Measurements from ENCODE around the gene SELENBP1. TPM values are rescaled to one million over a fixed set of nuclear protein-coding genes. Genes with fewer than 3 reads are reported as not detected.
"Not testable (repeated sequence)": the region's sequence is repeated elsewhere in the genome, so short reads cannot be mapped to it uniquely, and the experiment has no call there.

The SELENBP1 gene
- total RNA-seq (2014; rRNA removed; shearing (Covaris generic)) = 0.27 TPM in 1 of 2 replicates, not detected in the other

DNA sequence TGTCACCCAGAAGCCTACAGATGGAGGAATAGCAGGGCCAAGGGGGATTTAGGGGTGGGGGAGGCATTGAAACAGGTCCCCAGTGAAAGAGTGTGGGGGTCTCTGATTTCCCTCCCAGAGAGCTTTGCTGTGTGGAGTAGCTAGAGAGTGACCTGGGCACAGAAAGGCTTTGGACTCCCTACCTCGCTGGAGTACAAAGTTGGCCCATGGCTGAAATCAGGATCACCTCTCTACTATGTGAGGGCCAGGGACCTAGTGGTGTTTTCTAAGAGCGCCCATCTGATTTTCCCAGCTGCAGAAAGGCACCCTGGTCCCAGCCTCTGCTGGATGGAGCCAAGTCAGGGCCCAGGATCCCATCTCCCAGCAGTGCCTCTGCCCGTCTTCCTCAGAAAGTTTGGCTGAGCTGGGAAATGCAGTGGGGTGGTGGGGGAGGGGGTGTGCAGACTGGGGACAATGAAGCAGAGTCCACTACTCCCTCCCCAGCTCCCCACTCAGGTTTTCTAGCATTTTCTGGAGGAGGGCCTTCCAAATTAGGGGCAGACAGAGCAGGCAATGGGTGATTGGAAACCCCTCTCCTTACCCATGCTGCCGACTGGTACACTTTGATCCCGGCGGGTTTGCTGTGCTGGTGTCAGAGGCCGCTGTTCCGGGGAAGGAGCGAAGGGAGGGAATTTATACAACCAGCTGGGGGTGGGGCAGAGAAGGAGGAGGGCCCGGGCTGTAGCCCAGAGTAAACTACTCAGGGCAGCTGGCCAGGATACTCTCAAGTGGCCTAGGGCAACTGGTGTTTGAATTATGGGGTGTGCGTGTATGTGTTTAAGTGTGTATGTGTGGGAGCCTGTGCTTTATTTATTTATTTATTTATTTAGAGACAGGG, at the start of gene SELENBP1:
TSS of gene SELENBP1 (minus strand) at position 648 of the 877 bp plus-strand sequence. CDS start at position 584, 64 bp downstream.
- peak; percentile 11 for DNase-seq (ENCODE audit: low spot score)
- in situ Hi-C loops (cut with HindIII; ENCODE audit: low sequenced_read_pairs) = no loop called here

DNA sequence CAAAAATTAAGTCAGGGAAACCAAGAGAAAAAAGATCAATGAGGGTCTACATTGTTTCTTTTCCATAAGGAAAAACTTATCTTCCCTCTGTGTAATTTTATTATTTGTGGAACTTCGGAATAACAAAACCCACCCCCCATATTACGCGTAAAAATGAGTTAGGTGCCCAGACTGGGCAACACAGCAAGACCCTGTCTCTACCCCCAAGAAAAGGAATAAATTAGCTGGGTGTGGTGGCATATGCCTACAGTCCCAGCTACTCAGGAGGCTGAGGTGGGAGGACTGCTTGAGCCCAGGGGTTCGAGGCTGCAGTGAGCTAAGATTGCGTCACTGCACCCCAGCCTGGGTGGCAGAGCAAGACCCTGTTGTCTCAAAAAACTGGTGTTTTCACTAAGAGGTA, 47.3 kb upstream of the SELENBP1 start:
- DNase-seq (ENCODE audit: low spot score) = no peak
- in situ Hi-C loops (cut with HindIII; ENCODE audit: low sequenced_read_pairs) = no loop called here

GRCh38 chr1:151418081-151418480, 45.6 kb upstream of the SELENBP1 start:
- in situ Hi-C loops (cut with HindIII; ENCODE audit: low sequenced_read_pairs) = no loop called here
- no peak for DNase-seq (ENCODE audit: low spot score)

GRCh38 chr1:151416231-151416630, 43.7 kb upstream of the SELENBP1 start:
- DNase-seq (ENCODE audit: low spot score) = no peak
- in situ Hi-C loops (cut with HindIII; ENCODE audit: low sequenced_read_pairs) = no loop called here

GRCh38 chr1:151411884-151412283, 39.4 kb upstream of the SELENBP1 start:
- in situ Hi-C loops (cut with HindIII; ENCODE audit: low sequenced_read_pairs) = no loop called here
- DNase-seq (ENCODE audit: low spot score) = no peak

DNA sequence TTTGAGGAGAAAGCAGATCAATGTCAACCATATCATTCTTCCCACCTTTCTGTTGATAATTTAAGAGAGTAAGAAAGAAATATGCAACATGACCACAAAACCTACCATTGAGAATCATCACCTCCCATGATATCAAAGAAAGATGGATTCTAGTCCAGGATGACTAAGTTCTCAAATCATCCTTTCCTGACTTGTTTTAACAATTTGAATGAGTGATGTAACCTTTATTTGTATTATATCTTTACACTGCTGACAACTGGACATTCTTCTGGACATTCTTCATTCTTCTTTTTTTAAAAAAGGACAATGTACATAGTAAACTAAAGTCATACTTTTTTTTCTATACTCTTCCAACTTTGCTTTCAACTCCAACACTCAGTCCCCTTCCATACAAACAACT, 36.4 kb upstream of the SELENBP1 start:
- no peak for DNase-seq (ENCODE audit: low spot score)
- in situ Hi-C loops (cut with HindIII; ENCODE audit: low sequenced_read_pairs) = no loop called here

DNA sequence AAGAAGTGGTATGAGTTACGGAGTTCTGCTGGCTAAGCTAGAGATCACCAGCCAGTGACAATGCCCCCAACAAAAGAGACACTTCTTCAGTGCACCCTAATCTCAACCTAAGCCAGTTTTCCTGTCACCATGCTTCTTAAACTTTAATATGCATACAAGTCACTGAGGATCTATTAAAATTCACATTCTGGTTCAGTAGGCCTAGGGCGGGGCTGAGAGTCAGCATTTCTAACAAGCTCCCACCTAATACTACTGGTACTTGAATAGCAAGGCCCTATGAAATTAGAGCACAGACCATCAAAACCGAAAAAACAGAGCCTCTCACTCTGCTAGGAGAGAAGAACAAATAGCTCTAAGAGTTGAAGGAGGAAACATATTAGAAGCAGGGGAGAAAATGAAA, 34.8 kb upstream of the SELENBP1 start:
- no peak for DNase-seq (ENCODE audit: low spot score)
- in situ Hi-C loops (cut with HindIII; ENCODE audit: low sequenced_read_pairs) = no loop called here

DNA sequence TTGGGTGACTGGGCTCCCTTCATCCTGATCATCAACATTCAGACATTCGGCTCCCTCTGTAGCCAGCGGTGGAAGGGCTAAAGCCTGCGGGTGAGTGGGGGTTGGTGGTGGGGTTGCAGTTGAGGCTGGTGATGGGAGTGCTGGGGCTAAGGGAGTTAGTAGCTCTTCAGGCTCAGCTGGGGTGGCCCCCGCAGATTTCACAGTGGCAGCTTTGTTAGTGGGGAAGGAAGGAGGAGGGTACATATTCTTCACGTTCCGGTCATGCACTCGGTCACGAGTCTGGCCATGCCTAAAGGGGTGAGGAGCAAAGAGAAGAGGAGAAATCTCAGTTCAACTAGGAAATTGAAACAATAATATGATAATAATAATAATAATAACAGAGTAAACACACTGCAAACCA, 33.7 kb upstream of the SELENBP1 start:
- in situ Hi-C loops (cut with HindIII; ENCODE audit: low sequenced_read_pairs) = no loop called here
- no peak for DNase-seq (ENCODE audit: low spot score)

DNA sequence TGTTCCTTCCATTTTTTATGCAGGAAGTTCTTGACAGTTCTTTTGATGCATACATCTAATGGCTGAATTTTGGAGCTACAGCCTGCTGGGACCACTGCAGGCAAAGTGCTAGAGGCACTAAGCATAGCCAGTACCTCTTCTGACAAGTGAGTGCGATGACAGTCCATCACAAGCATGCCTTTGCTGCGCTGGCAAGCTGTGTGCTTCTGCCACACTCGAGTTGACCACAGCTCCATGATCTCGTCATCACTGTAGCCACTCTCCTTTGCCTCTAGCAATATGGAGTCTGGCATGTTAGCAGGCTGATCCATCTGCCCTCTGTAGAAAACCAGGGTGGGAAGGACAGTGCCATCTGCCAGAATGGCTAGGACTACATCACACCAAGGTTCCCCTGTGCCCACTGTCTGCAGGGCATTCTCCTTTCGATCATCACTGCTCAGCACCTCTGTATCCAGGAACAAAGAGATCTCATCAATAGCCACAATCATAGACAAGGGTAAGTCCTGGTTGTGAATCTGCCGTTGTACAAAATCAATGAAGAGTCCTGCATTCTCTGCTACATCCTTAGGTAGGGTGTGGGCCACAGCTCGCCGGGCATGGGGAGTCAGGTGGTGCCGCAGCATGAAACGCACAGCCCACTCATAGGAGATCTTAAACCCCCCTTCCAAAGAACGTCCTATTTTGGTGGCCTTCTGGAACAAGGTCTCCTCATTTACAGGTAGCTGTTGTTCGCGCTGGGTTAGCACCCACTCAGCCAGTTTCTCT, 32.9 kb upstream of the SELENBP1 start:
- no peak for DNase-seq (ENCODE audit: low spot score)
- in situ Hi-C loops (cut with HindIII; ENCODE audit: low sequenced_read_pairs) = no loop called here

DNA sequence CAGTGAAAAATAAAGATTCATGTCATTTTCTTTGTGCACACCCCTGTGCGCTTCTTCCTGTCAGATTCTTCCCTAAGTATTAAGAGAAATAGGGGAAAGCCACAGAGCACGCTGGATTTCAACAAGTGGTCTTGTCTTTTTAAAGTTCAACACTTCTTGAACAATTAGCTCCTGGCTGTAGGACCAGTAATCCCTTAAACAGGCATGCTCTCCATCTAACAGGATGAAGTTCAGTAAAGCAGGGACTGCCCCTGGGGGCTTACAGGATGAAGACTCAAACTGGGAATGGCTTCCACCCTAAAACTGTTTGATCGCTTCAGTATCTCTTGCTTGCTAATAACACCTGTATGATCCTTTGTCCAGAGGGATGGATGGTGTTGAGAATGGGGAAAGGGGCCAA, 31.1 kb upstream of the SELENBP1 start:
- no peak for DNase-seq (ENCODE audit: low spot score)
- in situ Hi-C loops (cut with HindIII; ENCODE audit: low sequenced_read_pairs) = no loop called here

GRCh38 chr1:151402764-151403163, 30.3 kb upstream of the SELENBP1 start:
- no peak for DNase-seq (ENCODE audit: low spot score)
- in situ Hi-C loops (cut with HindIII; ENCODE audit: low sequenced_read_pairs) = no loop called here

DNA sequence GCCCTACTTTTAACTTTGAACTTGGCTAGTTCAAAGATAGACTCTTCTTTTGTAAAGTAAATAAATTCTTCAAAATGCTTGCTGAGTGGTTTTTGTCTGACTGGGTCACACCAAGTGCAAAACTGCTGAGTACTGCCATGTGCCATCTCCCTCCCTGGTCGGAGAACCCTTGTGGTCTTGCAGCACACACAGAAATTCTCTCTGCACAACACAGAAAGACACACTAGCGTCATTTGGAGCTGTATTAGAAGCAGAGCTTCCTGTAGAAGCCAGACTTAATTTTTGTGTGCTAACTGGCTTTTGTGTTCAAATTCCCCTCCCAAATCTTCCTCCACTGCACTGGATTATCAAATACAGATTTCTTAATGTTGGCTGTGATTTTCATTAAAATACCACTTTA, 29.4 kb upstream of the SELENBP1 start:
- no peak for DNase-seq (ENCODE audit: low spot score)
- in situ Hi-C loops (cut with HindIII; ENCODE audit: low sequenced_read_pairs) = no loop called here

GRCh38 chr1:151401125-151401788, 28.8 kb upstream of the SELENBP1 start:
- no peak for DNase-seq (ENCODE audit: low spot score)
- in situ Hi-C loops (cut with HindIII; ENCODE audit: low sequenced_read_pairs) = no loop called here

DNA sequence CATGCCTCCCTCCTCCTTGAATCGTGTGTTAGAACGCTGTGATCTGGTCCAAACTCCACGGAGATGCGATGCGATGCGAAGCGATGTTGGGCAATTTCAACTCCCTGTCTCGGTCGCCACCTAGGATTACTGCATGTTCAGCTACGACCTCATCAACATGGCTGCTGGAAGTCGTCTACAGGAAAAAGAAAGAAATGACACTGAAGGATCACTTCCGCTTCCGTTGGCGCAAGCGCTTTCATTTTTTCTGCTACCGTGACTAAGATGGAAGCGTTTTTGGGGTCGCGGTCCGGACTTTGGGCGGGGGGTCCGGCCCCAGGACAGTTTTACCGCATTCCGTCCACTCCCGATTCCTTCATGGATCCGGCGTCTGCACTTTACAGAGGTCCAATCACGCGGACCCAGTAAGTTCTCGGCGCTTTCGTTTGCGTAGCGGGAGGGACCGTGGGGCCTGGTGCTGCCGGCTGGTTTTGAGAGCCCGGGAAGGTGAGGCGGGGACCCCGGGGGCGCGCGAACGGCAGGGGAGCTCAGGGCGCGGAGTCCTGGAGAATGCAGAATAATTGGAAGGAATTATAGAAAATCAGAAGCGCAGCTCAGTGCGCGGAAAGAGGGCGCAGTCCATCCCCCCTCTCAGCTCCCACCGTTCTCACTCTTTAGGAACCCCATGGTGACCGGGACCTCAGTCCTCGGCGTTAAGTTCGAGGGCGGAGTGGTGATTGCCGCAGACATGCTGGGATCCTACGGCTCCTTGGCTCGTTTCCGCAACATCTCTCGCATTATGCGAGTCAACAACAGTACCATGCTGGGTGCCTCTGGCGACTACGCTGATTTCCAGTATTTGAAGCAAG, 27.0 kb upstream of the SELENBP1 start, which contains the start of gene PSMB4:
TSS of gene PSMB4 (plus strand) at position 250 of the 848 bp plus-strand sequence. CDS start at position 265, 15 bp downstream.
- peak; percentile 97 for DNase-seq (ENCODE audit: low spot score)
- in situ Hi-C loops (cut with HindIII; ENCODE audit: low sequenced_read_pairs) = no loop called here

GRCh38 chr1:151396265-151396664, 23.8 kb upstream of the SELENBP1 start:
- DNase-seq (ENCODE audit: low spot score); in situ Hi-C loops (cut with HindIII; ENCODE audit: low sequenced_read_pairs): not testable (repeated sequence)

- DNase-seq (ENCODE audit: low spot score) = no peak
- in situ Hi-C loops (cut with HindIII; ENCODE audit: low sequenced_read_pairs) = no loop called here
Measured at GRCh38 chr1:151393583-151393982, 21.1 kb upstream of the SELENBP1 start.

DNA sequence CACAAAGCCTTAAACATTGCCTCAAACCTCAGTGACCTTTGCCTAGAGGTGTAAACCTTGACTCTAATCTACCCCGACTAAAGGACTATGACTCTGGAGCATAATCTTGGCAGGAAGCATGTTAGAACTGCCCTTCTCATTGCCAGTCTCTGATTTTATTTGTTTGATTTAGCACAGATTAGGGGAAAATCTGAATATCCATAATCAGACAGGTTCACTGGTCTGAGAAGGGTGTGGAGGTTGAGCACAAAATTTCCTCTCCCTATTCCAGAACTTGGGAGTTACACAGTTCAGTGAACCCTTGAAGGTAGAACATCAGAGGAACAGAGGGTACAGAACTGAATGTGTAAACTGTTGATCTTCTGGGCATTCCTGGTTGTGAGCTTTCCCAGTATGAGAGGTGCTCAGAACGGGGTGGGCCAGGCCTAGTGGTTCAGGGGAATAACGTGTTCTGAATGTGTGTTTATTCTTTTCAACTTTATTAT, 18.6 kb upstream of the SELENBP1 start:
- in situ Hi-C loops (cut with HindIII; ENCODE audit: low sequenced_read_pairs) = no loop called here
- no peak for DNase-seq (ENCODE audit: low spot score)

DNA sequence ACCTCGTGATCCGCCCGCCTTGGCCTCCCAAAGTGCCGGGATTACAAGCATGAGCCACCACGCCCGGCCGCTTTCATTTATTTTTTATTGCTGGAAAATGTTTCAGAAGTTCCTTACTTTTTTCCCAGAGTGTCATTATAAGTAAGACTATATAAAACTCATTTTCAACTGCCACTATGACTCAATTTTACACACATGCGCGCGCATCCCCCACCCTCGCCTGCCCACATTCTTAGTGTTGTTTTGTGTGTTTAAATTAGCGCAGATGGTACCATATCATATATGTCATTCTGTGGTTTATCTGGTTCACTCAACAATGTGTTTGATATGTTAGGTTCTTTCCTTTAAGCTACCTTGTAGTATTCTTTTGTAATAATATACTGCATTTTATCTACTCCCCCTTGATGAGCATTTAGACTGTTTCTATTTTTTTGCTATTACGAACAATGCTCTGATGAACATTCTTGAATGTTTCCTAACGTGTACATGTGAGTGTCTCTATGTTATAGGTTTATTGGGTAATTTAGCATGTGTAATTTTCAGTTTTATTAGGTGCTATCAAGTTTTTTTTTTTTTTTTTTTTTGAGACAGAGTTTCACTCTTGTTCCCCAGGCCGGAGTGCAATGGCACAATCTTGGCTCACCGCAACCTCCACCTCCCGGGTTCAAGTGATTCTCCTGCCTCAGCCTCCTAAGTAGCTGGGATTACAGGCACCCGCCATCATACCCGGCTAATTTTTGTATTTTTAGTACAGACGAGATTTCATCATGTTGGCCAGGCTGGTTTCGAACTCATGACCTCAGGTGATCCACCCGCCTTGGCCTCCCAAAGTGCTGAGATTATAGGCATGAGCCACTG, 17.9 kb upstream of the SELENBP1 start:
- DNase-seq (ENCODE audit: low spot score); in situ Hi-C loops (cut with HindIII; ENCODE audit: low sequenced_read_pairs): not testable (repeated sequence)
